Activated naive CD8-positive, alpha-beta T cell (primary cell): ENCODE data around the gene ANXA2.
"Not testable (repeated sequence)": the region's sequence is repeated elsewhere in the genome, so short reads cannot be mapped to it uniquely, and the experiment has no call there.

Source experiments
- H3K27ac Mint-ChIP-seq: one replicate; pipeline ENCODE4 v1.8.0; 2021; ENCODE audit warnings: mixed read lengths
- H3K27me3 Mint-ChIP-seq: one replicate; pipeline ENCODE4 v1.8.0; 2021; ENCODE audit warnings: mixed read lengths
- H3K36me3 Mint-ChIP-seq: one replicate; pipeline ENCODE4 v1.8.0; 2021; ENCODE audit warnings: mixed read lengths
- H3K4me1 Mint-ChIP-seq: one replicate; pipeline ENCODE4 v1.8.0; 2021; ENCODE audit warnings: low read depth, mixed read lengths
- H3K4me3 Mint-ChIP-seq: one replicate; pipeline ENCODE4 v1.8.0; 2021; ENCODE audit warnings: mild to moderate bottlenecking, mixed read lengths
- H3K9me3 Mint-ChIP-seq: one replicate; pipeline ENCODE4 v1.8.0; 2021; ENCODE audit warnings: low read depth, mixed read lengths

The ANXA2 gene

DNA sequence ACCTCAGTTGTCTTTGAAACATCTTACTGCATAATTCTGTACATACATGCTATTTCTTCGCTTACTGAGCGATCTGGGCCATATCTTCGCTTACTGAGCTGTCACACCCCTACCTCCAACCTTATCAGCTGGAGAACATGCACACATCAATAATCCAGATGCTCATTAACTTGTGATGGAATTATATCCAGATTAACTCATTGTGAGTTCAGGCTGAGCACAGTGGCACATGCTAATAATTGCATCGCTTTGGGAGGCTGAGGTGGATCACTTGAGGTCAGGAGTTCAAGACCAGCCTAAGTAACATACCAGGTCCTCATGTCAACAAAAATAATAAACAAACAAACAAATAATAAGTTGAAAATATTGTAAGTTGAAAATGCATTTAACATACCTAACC is 19.3 kb upstream of the ANXA2 start:
- no peaks in the 10 kb centered on the region for H3K4me1 Mint-ChIP-seq
- no peaks in the 10 kb centered on the region for H3K27me3 Mint-ChIP-seq
- H3K27ac Mint-ChIP-seq = no peak overlapping the region

DNA sequence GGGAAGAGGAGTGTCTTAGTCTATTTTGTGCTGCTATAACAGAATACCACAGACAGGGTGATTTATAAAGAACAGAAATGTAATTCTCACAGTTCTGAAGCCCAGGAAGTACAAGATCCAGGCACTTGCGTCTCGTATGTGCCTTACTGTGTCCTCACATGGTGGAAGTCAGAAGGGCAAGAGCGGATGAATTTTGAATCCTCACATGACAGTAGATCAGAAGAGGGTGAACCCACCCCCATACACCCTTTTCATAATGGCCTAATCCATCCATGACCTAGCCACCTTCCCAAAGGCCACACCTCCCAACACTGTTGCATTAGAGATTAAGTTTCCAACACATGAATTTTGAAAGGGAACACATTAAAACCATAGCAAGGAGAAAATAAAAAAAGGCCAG is 18.7 kb upstream of the ANXA2 start:
- no peaks in the 10 kb centered on the region for H3K4me1 Mint-ChIP-seq
- no peaks in the 10 kb centered on the region for H3K36me3 Mint-ChIP-seq
- no peak overlapping the region for H3K27ac Mint-ChIP-seq
- no peaks in the 10 kb centered on the region for H3K27me3 Mint-ChIP-seq
- H3K4me3 Mint-ChIP-seq = no peak overlapping the region
- H3K9me3 Mint-ChIP-seq = no peaks in the 10 kb centered on the region

More for the DNA sequence above, 19.3 kb upstream of the ANXA2 start:
- Mint-ChIP-seq H3K36me3 (no peaks in the 10 kb centered on the region), H3K9me3 (no peaks in the 10 kb centered on the region), H3K4me3 (no peak overlapping the region)

DNA sequence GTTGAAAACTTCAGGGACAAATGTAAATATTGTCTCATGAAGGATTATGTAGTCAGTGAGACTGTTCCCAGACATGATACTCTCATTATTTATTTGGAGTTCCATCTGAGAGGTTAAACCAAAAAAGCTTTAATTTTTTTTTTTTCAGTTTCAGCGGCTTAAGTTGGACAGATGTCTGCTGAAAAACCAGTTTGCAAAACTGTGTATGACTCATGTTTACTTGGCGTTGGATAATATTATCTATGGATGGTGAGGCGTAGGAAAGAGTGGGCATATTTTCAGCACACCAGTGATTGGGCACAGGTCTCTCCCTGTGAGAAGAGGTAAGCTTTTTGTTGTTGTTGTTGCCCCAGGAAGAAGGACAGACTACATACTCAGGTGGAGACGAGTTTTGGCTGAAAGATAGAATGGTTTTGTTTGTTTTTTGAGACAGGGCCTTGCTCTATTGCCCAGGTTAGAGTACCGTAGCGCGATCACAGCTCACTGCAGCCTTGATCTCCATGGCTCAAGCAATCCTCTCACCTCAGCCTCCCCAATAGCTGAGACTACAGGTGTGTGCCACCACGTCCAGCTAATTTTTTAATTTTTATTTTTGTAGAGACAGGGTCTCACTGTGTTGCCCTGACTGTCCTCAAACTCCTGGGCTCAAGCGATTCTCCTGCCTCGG is 16.4 kb upstream of the ANXA2 start:
- Mint-ChIP-seq H3K9me3 (no peaks in the 10 kb centered on the region), H3K4me1 (no peaks in the 10 kb centered on the region), H3K27me3 (no peaks in the 10 kb centered on the region), H3K36me3 (no peaks in the 10 kb centered on the region), H3K27ac (no peak overlapping the region), H3K4me3 (no peak overlapping the region)

DNA sequence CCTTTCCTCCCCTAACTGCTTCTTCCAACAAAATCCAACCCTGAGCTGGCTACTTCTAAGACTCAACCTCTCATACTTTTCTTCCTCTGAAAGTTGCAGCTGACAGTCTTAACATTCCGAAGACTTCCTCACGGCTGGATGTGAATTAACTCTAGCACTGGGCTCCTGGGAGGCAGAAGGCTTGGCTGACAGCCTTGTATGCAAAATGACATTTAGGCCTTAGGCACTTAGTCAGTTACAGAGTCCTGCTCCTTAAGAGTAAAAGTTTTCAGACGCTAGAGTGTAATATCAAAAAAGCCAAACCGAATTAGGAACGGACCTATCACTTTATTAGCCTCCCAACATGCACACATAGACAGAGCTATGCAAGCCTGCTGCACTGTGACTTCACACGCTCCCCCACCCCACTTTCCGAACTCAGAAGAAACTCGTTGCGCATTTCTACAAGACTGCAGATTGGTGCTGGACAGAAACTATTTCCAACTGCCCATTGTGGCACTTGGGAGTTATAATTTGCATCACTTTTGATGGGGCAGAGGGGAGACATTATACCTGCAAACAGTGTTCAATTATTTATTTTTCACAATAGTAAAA is 15.5 kb upstream of the ANXA2 start:
- Mint-ChIP-seq H3K27ac (no peak overlapping the region), H3K9me3 (no peaks in the 10 kb centered on the region), H3K4me1 (peaks cover 6% of the 10 kb centered on the region), H3K36me3 (peaks cover 3% of the 10 kb centered on the region), H3K27me3 (no peaks in the 10 kb centered on the region), H3K4me3 (no peak overlapping the region)

DNA sequence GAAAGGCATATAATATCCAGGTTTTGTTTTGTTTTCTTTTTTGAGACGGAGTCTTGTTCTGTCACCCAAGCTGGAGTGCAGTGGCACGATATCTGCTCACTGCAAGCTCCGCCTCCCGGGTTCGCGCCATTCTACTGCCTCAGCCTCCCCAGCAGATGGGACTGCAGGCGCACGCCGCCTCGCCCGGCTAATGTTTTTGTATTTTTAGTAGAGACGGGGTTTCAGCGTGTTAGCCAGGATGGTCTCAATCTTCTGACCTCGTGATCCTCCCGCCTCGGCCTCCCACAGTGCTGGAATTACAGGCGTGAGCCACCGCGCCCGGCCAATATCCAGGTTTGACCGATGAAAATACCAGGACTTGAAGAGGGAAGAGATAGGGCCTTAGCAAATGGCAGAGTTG is 15.0 kb upstream of the ANXA2 start:
- not testable (repeated sequence) for H3K4me3 Mint-ChIP-seq, H3K4me1 Mint-ChIP-seq, H3K36me3 Mint-ChIP-seq, H3K27me3 Mint-ChIP-seq, H3K9me3 Mint-ChIP-seq, H3K27ac Mint-ChIP-seq

DNA sequence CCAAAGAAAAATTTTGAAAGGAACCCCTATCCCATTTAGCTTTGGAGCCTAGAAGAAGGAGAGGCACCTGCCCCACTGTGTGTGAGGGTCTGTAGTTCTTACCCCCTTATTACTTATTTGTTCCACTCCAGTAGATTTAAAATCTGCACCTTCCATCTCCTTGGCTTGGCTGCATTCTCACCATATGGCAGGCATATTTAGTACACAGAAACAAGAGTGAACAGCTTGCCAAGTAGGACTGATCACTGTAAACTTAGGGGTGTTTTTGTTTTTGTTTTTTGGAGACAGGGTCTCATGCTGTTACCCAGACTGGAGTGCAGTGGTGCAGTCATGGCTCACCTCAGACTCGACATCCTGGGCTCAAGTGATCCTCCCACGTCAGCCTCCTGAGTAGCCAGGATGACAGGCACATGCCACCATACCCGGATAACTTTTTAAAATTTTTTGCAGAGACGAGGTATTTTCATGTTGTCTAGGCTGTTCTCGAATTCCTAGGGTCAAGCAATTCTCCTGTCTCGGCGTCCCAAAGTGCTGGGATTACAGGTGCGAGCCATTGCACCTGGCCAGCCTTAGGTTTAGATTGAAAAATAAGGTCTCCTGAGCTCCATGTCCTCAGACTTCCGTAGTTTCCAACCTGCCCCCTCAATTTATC is 14.1 kb upstream of the ANXA2 start:
- H3K27me3 Mint-ChIP-seq = no peaks in the 10 kb centered on the region
- no peak overlapping the region for H3K4me3 Mint-ChIP-seq
- no peak overlapping the region for H3K27ac Mint-ChIP-seq
- H3K9me3 Mint-ChIP-seq = no peaks in the 10 kb centered on the region
- peaks cover 9% of the 10 kb centered on the region for H3K4me1 Mint-ChIP-seq
- peaks cover 3% of the 10 kb centered on the region for H3K36me3 Mint-ChIP-seq

DNA sequence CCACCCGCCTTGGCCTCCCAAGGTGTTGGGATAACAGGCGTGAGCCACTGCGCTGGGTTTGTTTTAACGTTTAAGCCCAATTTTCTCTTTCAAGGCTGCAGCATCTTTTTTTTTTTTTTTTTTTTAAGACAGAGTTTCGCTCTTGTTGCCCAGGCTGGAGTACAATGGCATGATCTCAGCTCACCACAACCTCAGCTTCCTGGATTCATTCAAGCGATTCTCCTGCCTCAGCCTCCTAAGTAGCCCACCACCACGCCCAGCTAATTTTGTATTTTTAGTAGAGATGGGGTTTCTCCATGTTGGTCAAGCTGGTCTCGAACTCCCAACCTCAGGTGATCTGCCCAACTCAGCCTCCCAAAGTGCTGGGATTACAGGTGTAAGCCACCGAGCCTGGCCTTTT is 12.6 kb upstream of the ANXA2 start:
- H3K4me1 Mint-ChIP-seq, H3K9me3 Mint-ChIP-seq, H3K27me3 Mint-ChIP-seq, H3K4me3 Mint-ChIP-seq, H3K36me3 Mint-ChIP-seq, H3K27ac Mint-ChIP-seq: not testable (repeated sequence)

DNA sequence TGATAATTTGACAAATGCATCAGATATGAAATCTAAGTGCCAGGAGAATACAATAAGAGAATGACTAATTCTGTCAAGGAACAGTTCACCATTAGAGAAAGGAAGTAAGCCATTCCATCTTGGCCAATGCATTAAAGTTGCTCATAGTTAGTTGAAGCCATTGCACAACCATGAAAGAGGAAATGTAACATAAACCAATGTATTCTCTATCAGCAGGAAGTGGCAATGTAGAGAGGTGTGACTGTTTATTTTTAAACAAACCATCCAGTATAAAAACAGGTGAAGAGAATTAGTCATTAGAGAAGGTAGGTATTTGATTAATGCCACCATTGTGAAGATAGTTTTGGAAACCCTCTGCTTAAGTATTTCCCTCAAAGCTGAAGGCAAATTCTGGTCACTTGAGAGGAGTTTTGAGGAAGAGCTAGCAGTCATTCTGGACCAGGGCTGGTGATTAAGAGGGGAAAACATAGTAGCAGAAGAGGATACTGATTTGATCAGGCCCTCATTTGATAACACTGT is 10.7 kb upstream of the ANXA2 start:
- H3K4me1 Mint-ChIP-seq = peaks cover 9% of the 10 kb centered on the region
- H3K27ac Mint-ChIP-seq = no peak overlapping the region
- H3K36me3 Mint-ChIP-seq = peaks cover 3% of the 10 kb centered on the region
- no peaks in the 10 kb centered on the region for H3K9me3 Mint-ChIP-seq
- H3K4me3 Mint-ChIP-seq = no peak overlapping the region
- H3K27me3 Mint-ChIP-seq = no peaks in the 10 kb centered on the region

DNA sequence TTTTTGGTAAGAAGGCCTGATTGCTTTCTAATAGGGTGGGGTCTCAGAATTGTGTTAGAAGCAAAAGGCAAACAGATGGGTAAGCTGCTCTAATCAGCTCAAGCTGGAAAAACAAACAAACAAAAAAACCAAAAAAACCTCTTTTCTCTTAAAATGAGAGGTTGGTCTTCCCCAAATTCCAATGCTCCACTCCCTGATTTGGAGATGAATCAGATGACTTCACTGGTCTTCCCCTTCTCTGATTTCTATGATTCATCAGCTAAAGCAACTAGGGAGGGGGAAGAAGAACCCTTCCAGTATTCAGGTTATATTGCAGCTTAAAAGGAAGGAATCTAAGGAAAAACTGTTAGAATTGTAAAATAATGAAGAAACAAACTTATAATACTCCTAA is 9.6 kb upstream of the ANXA2 start:
- H3K27me3 Mint-ChIP-seq = no peaks in the 10 kb centered on the region
- H3K36me3 Mint-ChIP-seq = peaks cover 3% of the 10 kb centered on the region
- no peak overlapping the region for H3K27ac Mint-ChIP-seq
- no peaks in the 10 kb centered on the region for H3K9me3 Mint-ChIP-seq
- no peak overlapping the region for H3K4me3 Mint-ChIP-seq
- peaks cover 9% of the 10 kb centered on the region for H3K4me1 Mint-ChIP-seq

DNA sequence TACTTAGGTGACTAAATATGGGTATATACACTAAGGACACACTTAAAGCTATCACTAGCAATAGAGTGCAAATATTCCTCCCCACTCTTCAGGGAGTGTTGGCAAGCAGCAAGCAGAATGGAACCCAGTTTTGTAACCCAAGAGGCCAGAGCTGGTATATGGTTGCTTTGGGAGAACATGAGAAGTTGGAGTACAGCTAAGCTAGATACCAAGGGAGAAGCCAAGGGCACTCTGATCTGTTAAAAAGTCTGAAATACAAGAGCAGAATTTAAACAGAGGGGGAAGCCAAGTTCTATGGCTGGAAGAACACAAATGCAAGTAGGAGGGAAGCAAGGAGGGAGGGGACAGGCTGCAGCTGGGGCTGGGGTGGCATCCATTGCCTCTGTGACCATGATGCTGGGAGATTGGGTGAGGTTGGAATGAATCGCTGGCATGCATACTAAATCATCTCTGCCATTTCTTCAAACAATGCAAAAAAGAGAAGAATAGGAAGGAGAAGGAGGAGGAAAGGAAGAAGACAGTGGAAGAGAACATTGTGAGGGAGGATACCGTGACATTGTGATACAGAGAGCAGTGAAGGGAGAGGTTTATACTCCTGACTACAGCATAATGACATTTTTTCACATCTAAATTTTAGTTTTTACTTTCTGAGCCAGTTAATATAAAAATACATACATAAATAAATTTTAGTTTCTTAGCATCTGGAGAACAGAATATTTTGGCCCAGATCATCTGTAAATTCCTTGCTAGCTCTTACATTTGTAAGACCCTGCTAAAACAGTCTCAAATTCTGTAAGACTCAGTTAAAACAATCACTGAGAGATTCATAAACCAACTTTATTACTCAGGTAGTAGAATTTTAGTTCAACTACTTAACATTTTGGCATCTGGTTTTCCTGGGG is 9.0 kb upstream of the ANXA2 start:
- Mint-ChIP-seq H3K27me3 (no peaks in the 10 kb centered on the region), H3K27ac (no peak overlapping the region), H3K4me3 (no peak overlapping the region), H3K9me3 (no peaks in the 10 kb centered on the region), H3K4me1 (peaks cover 9% of the 10 kb centered on the region), H3K36me3 (peaks cover 3% of the 10 kb centered on the region)

DNA sequence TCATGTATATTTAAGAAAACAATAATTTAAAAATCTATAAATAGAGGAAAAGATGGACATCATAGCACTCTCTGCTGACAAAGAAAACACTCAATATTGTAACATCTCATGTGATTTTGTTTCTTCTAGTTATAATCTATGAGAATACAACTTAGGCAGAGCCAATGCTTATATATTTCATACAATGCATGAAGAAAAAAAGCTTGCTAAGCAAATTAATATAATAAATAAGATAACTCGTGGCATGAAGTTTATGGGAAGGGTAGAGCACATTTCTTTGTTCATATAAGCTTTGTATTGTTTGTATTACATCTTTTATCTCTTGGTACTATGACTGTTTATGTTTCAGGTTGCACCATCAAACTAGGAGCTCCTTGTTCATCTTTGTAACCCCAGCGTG is 7.6 kb upstream of the ANXA2 start:
- H3K27me3 Mint-ChIP-seq = no peaks in the 10 kb centered on the region
- no peaks in the 10 kb centered on the region for H3K9me3 Mint-ChIP-seq
- peaks cover 9% of the 10 kb centered on the region for H3K4me1 Mint-ChIP-seq
- H3K27ac Mint-ChIP-seq = no peak overlapping the region
- H3K36me3 Mint-ChIP-seq = peaks cover 3% of the 10 kb centered on the region
- no peak overlapping the region for H3K4me3 Mint-ChIP-seq

DNA sequence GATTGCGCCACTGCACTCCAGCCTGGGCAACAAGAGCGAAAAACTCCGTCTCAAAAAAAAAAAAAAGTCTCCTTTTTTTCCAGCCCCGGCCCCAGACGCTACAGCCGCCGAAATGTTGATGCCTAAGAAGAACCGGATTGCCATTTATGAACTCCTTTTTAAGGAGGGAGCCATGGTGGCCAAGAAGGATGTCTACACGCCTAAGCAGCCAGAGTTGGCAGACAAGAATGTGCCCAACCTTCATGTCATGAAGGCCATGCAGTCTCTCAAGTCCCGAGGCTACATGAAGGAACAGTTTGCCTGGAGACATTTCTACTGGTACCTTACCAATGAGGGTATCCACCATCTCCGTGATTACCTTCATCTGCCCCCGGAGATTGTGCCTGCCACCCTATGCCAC is 6.6 kb upstream of the ANXA2 start:
- H3K4me1 Mint-ChIP-seq = peaks cover 11% of the 10 kb centered on the region
- not testable (repeated sequence) for H3K36me3 Mint-ChIP-seq, H3K4me3 Mint-ChIP-seq, H3K27me3 Mint-ChIP-seq, H3K9me3 Mint-ChIP-seq, H3K27ac Mint-ChIP-seq

DNA sequence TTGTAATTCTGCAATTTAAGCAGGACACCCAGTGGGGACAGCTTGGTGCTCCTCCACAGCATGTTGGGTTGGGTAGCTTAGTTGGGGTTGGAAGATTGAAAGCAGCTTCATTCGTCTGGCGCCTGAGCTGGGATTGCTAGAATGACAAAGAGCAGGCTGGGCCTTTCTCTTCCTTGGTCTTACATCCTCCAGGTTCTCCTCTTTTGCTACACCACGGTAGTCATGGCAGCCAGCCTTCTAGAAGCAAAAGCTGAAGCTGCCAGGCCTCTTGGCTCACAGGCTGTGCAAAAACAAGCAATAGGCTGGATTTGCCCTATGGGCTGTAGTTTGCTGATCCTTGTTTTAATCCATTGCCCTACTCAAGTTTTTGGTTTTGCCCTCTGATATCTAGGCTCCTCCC is 3.2 kb upstream of the ANXA2 start:
- Mint-ChIP-seq H3K27me3 (no peaks in the 10 kb centered on the region), H3K4me3 (no peak overlapping the region), H3K27ac (no peak overlapping the region), H3K36me3 (no peaks in the 10 kb centered on the region), H3K4me1 (peaks cover 26% of the 10 kb centered on the region), H3K9me3 (no peaks in the 10 kb centered on the region)

DNA sequence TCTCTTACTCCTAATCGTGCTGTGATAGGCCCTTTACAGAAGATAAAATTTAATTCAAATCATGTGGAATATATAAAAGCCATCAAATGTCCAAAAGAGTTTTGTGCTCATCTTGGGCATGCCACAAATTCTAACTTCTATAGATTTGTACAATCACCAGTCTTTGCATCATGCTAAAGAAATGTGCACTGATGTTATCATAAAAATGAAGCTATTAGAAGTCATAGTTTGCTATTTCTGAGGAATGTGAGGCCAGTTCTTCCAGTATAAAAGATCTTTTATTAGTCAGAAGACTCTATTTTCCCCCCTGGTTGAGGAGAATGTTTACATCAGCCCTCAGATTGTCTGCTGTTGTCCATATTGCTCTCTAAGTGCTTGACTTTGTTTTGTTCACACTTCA is 2.1 kb upstream of the ANXA2 start:
- Mint-ChIP-seq H3K4me3 (no peak overlapping the region), H3K36me3 (no peaks in the 10 kb centered on the region)

More for the DNA sequence above, 2.1 kb upstream of the ANXA2 start:
- Mint-ChIP-seq H3K9me3 (no peaks in the 10 kb centered on the region), H3K27ac (no peak overlapping the region), H3K27me3 (no peaks in the 10 kb centered on the region), H3K4me1 (peaks cover 29% of the 10 kb centered on the region)
